Measurements from ENCODE around the gene TPRX1.
"Not testable (repeated sequence)": the region's sequence is repeated elsewhere in the genome, so short reads cannot be mapped to it uniquely, and the experiment has no call there.

TPRX1 gene

DNA sequence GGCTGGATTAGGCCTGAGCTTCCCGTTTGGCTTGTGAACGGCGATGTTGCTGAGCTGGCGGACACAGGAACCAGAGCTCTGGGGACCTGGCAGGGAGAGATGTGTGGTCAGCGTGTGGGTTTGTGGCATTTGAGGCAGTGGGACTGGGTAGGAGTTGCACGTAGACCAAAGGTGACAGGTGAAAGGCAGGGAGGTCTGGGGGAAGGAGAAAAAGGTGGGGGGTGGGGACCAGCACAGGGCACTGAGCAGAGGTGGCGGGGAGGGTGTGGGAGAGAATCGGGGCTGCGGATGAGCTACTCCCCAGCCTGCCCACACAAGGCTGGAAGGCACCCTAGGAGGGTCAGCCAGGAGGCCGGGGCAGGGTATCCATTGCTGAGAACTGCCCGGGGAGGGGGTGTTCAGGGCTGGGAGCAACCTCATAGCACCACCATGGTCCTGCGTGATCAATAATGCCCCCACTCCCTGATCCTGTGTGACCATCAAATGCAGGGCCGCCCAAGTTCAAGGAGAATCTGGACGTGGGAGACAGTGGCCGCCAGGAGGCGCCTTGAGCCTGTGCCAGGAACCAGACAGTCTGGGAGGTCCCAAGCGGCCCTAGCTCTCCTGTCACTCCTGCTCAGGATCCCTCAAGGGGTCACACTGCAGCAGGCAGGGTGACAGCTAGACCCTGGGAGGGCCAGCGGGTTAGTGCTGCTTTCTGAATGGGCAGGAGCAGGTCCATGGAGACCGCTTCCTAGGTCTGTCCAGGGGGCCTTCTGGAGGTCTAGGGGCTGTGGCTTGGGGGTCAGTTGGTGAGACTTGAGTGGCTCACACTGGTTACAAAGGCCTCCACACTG lies 38.6 kb downstream of the TPRX1 start:
- DNase-seq, result peak; percentile 11

- DNase-seq, result not testable (repeated sequence)
Measured at GRCh38 chr19:47764705-47765104, 39.6 kb downstream of the TPRX1 start.

DNA sequence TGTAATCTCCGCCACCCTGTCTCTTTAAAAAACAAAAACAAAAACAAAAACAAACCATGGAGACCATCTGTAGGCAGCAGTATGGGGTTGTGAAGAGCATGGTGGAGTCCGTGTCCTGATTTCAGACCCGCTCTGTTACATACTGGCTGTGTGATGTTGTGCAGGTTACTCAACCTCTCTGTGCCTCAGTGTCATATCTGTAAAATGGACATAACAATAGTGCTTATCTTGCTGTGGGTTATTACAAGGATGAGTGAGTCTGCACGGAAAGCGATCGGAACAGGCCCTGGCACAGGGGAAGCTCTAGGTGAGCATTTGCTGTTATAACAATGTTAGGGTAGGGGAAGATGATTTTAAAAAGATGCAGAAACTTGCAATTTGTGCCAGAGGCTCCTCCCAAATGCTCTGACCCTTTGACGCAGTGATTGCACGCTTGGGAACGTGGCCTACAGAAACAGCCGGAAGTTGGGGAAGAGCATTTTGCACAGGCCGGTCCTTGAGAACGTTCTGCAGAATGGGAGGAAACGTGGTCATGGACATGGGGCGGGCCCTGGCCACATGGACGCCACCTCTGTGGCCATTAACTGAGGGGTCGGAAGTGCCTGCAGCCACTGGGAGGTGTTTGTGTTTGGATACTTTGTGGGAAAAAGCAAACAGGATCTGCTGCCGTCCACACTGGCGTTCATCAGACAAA lies 41.6 kb downstream of the TPRX1 start:
- DNase-seq, result no peak

DNA sequence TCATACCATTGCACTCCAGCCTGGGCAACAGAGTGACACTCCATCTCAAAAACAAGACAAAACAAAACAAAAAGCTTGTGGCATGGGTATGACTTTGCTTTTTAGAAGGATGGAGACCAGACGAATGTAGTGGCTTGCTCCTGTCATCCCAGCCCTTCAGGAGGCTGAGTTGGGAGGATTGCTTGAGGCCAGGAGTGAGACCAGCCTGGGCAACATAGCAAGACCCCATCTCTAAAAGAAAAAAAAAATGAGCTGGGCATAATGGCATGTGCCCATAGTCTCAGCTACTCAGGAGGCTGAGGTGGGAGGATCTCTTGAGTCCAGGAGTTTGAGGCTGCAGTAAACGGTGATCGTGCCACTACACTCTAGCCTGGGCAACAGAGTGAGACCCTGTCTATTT lies 42.2 kb downstream of the TPRX1 start:
- no peak for DNase-seq

DNA sequence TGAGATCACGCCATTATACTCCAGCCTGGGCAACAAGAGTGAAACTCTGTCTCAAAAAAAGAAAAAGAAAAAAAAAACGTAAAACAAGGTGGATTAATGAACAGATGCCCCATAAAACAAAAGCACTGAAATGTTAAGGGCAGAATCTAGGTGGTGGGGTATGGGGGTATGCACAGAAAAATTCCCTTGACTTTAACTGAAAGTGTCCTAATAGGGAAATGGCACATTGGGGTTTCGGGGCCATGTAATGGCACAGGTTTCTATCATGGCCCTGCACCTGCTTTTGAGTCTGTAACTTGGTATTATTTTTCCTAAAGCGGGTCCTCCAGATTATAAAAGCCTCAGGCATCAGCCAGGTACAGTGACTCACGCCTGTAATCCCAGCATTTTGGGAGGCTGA lies 42.8 kb downstream of the TPRX1 start:
- no peak for DNase-seq

DNA sequence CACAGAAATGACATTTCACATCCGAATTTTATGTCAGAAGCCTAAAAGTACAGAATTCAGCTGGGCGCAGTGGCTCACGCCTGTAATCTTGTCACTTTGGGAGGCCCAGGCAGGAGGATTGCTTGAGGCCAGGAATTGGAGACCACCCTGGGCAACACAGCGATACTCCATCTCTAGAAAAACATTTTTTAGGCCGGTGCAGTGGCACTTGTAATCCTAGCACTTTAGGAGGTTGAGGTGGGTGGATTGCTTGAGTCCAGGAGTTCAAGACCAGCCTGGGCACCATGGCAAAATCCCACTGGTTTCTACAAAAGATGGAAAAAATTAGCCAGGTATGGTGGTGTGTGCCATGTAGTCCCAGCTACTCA lies 43.7 kb downstream of the TPRX1 start:
- no peak for DNase-seq

DNA sequence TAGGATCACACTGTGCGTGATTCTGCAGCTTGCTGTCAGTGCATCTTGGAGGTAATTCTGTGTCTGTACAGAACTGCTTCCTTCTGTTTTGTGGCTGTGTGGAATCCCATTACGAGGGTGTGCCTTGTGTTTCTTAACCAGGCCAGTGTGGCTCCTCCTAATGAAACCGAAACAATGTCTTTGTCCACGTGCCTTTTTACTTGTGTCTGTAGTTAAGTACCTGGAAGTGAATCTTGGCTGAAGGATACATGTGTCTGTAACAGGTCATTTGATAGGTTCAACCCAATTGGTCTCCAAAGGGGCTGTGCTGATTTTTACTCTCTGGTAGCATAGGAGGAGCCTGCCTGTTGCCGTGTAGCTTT lies 45.9 kb downstream of the TPRX1 start:
- DNase-seq, result no peak

DNA sequence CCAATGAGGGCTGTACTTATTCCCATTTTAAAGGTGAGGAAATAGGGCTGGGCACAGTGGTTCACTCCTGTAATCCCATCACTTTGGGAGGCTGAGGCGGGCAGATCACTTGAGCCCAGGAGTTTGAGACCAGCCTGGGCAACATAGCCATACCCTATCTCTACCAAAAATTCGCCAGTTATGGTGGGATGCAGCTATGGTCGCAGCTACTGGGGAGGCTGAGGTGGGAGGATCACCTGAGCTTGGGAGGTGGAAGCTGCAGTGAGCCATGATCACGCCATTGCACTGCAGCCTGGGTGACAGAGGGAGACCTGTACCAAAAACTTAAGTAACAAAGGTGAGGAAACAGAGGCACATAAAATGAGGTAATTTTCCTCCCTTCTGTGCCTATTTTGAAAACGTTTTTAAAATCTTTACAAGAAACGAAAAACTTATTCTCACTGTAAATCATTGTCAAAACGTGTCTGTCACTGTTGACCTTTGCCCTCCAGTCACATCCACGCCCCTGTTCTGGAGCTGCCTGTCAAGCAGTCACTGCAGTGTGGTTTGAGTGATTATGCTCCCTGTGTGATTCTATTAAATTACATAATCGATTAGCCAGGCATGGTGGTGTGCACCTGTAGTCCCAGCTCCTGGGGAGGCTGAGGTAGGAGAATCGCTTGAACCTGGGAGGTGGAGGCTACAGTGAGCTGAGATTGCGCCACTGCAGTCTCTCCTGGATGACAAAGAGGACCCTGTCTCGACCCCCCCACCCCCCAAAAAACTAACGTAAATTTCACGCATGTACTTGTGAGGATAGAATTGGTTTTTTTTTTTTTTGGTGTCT lies 46.5 kb downstream of the TPRX1 start:
- no peak for DNase-seq

GRCh38 chr19:47756953-47757608 lies 47.3 kb downstream of the TPRX1 start:
- DNase-seq, result no peak

- DNase-seq, result no peak
Measured at GRCh38 chr19:47756627-47756929, 47.8 kb downstream of the TPRX1 start.

- no peak for DNase-seq
Measured at GRCh38 chr19:47755762-47756626, 48.4 kb downstream of the TPRX1 start.

GRCh38 chr19:47755065-47755761 lies 49.1 kb downstream of the TPRX1 start:
- DNase-seq, result no peak

GRCh38 chr19:47754206-47755064 lies 49.9 kb downstream of the TPRX1 start:
- no peak for DNase-seq

- no peak for DNase-seq
Measured at GRCh38 chr19:47752440-47753211, 51.7 kb downstream of the TPRX1 start.
